Immature natural killer cell (primary cell): ENCODE data around the gene CCDC39. TPM values are rescaled to one million over a fixed set of nuclear protein-coding genes. Genes with fewer than 3 reads are reported as not detected.

Experiments used
- DNase-seq, 3 donors: peaks; one replicate each; pipeline ENCODE4 v3.0.0; 2022; ENCODE audit warnings: mixed read lengths in 1 of 3
- H3K27ac Mint-ChIP-seq, 6 donors: one replicate each; pipeline ENCODE4 v1.8.0; 2020; ENCODE audit warnings: mixed read lengths in 6 of 6, mild to moderate bottlenecking in 5 of 6, inconsistent platforms in 4 of 6, moderate library complexity in 3 of 6
- H3K27me3 Mint-ChIP-seq, 3 donors: one replicate each; pipeline ENCODE4 v1.8.0; 2020 to 2021; ENCODE audit warnings: low read depth in 3 of 3, mild to moderate bottlenecking in 3 of 3, mixed read lengths in 3 of 3, moderate library complexity in 3 of 3, inconsistent platforms in 1 of 3
- H3K36me3 Mint-ChIP-seq, 3 donors: one replicate each; pipeline ENCODE4 v1.8.0; 2020; ENCODE audit warnings: mixed read lengths in 3 of 3, inconsistent platforms in 2 of 3, mild to moderate bottlenecking in 2 of 3
- H3K4me1 Mint-ChIP-seq, 2 donors: one replicate each; pipeline ENCODE4 v1.8.0; 2020; ENCODE audit warnings: inconsistent platforms in 2 of 2, mild to moderate bottlenecking in 2 of 2, mixed read lengths in 2 of 2, moderate library complexity in 1 of 2
- H3K4me3 Mint-ChIP-seq, 5 donors: one replicate each; pipeline ENCODE4 v1.8.0; 2020; ENCODE audit warnings: mild to moderate bottlenecking in 5 of 5, mixed read lengths in 5 of 5, inconsistent platforms in 3 of 5, moderate library complexity in 3 of 5
- H3K9me3 Mint-ChIP-seq, 6 donors: one replicate each; pipeline ENCODE4 v1.8.0; 2020; ENCODE audit warnings: mild to moderate bottlenecking in 6 of 6, mixed read lengths in 6 of 6, inconsistent platforms in 4 of 6, moderate library complexity in 3 of 6
- polyA plus RNA-seq, 3 donors: library from polyadenylated mRNA; unstranded; fragments of 300-500 nt; fragmentation: Illumina TruSeq; gene quantifications; one replicate each; pipeline ENCODE4 v1.2.3, GENCODE V29; 2021

The CCDC39 gene
- polyA plus RNA-seq: not detected

DNA sequence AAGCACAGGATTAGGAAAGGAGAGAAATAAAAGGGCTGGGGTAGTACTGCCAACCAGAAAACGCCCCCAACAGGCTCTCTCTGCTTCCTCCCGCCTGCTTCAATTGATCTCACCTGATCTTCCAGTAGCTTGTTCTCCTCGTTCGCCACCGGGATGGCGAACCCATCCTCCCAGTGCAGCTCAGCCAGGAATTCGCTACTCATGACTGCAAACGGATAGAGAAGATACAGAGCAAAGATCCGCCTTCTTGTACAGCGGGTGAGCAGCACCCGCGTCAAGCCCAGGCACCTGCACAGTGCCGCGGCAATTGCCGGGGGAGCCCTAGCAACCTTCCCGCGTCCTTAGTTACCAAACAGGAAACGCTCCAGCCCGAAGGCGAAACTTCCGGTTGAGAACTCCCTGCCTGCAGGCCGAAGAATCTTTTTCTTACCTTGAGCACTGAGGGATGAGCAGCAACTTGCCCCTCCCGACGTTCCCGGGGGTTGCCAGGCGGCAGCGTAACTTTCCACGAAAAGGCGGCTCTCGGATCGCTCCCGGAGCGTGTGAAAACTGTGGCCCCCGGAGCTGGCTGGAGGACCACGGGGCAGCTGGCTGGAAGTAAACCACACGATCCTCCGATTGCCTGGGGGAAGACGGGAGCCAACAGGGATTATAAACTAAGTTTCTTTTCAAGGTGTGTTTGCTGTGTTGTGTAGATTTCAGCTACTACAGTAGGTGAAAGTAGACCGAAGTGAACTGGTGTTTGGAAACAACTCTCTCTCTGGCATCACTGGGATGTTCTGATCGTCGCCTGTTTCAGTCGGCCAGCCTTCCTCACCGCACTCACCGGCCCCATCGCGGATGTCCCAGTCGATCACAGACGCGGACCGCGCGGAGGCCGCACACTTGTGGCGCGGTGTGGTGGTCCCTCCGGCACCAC, at the start of gene CCDC39:
Gene CCDC39, minus strand, starts transcription at position 312 of the 919 bp plus-strand sequence. Its CDS starts 109 bp downstream, at position 203.
- peaks cover 0 to 6% (median 0%) of the 10 kb centered on the region in 3 donors for H3K36me3 Mint-ChIP-seq

DNA sequence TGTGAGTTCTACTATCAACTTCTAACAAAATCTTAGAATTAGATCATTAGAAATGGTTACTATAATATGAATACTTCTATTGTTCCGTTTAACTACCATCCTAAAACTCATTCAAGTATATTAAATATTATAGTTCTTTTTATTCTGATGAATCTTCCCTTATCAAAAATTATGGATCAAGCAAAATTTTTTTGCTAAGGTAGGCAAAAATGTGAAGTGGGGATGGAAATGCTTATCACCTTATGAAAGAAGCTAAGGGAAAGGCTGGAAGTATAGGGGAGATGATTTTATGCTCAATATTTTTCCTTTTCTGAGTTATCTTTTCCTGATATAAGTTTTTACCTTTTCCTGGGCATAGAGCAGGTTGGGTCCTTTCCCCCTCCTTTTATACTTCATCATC, 40.7 kb upstream of the CCDC39 start:
- H3K36me3 Mint-ChIP-seq: no peaks in the 10 kb centered on the region
- peaks cover 0 to 6% (median 3%) of the 10 kb centered on the region in 6 donors for H3K9me3 Mint-ChIP-seq
- DNase-seq: no peak
- no peaks in the 10 kb centered on the region for H3K4me1 Mint-ChIP-seq
- H3K27me3 Mint-ChIP-seq: peaks cover 0 to 3% (median 0%) of the 10 kb centered on the region in 3 donors
- H3K4me3 Mint-ChIP-seq: no peak overlapping the region
- H3K27ac Mint-ChIP-seq: no peak overlapping the region

More for the DNA sequence above, at the start of gene CCDC39:
- Mint-ChIP-seq H3K4me1 (peaks cover 17 to 19% of the 10 kb centered on the region in 2 donors), H3K9me3 (peaks cover 2 to 25% (median 5%) of the 10 kb centered on the region in 6 donors), H3K4me3 (peak within 1 kb of the TSS; percentile 73 to 90 (median 83)), H3K27me3 (peaks cover 23 to 33% (median 28%) of the 10 kb centered on the region in 3 donors), H3K27ac (peak within 1 kb of the TSS in 1 of 6 donors; percentile 56)
- peak in 2 of 3 donors; percentile 7 for DNase-seq

DNA sequence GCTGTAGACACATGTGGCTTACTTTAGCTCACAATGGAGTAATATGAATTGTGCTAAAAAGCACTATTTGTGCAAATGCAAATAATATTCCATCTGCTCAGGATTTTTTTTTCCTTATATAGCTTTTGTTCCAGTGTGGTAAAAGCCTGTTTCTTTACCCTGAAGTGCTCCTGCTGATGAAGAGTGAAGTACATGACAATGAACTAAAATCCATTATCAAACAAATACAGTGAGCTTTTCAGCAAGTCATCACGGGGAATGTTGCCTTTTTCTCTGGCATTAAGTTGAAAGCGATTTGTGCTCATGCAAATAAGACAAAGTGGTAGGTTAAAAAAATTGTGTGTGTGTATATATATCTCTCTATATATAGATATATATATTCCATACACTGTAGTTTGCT, 28.6 kb upstream of the CCDC39 start:
- Mint-ChIP-seq H3K4me1 (no peaks in the 10 kb centered on the region), H3K27me3 (peaks cover 0 to 3% (median 3%) of the 10 kb centered on the region in 3 donors), H3K9me3 (peaks cover 0 to 7% (median 0%) of the 10 kb centered on the region in 6 donors), H3K27ac (no peak overlapping the region), H3K36me3 (no peaks in the 10 kb centered on the region), H3K4me3 (no peak overlapping the region)
- no peak for DNase-seq

DNA sequence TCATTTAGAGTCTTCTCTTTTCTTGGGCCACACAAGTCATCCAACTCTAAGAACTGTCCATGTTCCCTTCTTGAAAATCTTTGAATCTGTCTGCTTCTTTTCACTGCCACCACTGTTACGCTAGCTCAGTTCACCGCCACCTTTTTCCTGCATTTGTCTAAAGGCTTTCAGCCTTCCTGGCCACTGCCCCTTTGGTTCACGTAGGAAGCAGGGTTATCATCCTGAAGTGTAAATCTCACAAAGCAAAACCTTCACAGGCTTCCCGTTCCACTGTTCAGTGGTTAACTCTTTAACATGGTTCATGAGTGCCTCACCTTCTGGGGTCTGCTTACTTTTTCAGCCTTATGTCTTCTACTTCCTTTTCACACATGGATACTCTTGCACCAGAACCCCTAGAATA, 26.3 kb upstream of the CCDC39 start:
- Mint-ChIP-seq H3K9me3 (peaks cover under 1 to 18% (median 4%) of the 10 kb centered on the region in 6 donors), H3K27ac (no peak overlapping the region), H3K4me3 (no peak overlapping the region), H3K36me3 (no peaks in the 10 kb centered on the region), H3K4me1 (no peaks in the 10 kb centered on the region), H3K27me3 (peaks cover 0 to 3% (median 3%) of the 10 kb centered on the region in 3 donors)
- no peak for DNase-seq

DNA sequence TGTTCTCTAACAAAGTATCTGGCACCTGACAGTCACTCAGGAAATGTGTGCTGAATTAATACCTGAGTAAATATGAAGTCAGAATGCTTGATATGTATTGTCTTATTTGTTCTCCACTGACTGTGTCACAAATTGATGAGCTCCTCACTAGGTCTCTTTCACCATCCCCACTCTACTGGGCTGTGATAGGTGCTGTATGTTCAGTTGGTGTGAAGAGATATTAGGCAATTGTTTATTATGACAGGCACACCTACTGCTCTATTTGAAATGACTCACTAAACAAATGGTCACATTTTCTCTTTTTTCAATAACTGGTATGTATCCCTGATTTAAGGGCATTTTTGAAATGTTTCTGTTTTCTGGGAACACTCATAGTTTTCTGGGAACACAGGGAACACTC, 25.2 kb upstream of the CCDC39 start:
- Mint-ChIP-seq H3K36me3 (no peaks in the 10 kb centered on the region), H3K27ac (no peak overlapping the region), H3K4me3 (no peak overlapping the region), H3K27me3 (peaks cover 0 to 3% (median 3%) of the 10 kb centered on the region in 3 donors), H3K9me3 (peaks cover 1 to 18% (median 4%) of the 10 kb centered on the region in 6 donors), H3K4me1 (no peaks in the 10 kb centered on the region)
- DNase-seq: no peak

DNA sequence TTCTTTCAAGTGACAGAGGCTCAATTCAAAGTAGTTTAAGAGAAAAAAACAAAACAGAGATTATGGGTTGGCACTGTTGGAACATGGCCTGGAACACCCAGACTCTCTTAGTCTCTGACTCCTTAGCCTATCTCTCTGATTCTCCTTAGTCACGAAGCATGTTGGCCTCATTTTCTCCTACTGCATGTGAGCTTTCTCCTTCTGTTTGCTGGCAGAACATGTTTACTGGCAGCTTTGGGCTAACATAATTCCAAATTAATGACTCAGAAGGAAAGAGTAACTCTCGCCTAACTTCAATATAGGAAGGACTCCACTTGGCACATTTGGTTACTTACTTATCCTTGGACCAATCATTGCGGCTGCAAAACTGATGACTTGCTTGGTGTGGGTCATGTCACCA, 21.7 kb upstream of the CCDC39 start:
- H3K9me3 Mint-ChIP-seq: peaks cover 1 to 16% (median 4%) of the 10 kb centered on the region in 6 donors
- no peaks in the 10 kb centered on the region for H3K36me3 Mint-ChIP-seq
- H3K27ac Mint-ChIP-seq: no peak overlapping the region
- no peak overlapping the region for H3K4me3 Mint-ChIP-seq
- no peaks in the 10 kb centered on the region for H3K4me1 Mint-ChIP-seq
- peaks cover 0 to 4% (median 3%) of the 10 kb centered on the region in 3 donors for H3K27me3 Mint-ChIP-seq
- no peak for DNase-seq

DNA sequence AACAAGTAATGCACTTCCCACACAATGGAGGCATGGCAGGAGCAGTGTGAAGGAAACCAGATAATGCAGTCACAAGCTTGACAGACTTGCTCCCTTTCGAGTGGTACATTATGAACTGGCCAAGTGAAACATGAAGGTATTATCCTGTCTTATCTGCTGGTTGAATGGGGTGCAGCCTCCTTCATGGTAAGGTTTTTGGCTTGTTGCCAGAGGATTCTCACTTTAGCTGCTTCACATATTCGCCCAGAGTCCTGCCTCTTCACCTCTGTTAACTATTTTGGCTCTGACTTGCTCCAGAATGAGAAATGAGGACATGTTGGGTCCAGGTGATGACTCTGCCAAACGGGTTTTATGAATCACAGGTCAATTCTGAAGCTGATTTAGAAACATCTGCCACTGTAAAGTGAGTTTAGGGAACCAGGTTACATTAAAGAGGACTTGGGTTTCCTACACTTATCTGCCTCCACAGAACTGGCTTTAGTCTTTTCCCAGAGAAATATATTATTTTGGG, 19.5 kb upstream of the CCDC39 start:
- H3K36me3 Mint-ChIP-seq: no peaks in the 10 kb centered on the region
- no peak for DNase-seq
- peaks cover 0 to 4% (median 0%) of the 10 kb centered on the region in 3 donors for H3K27me3 Mint-ChIP-seq
- H3K27ac Mint-ChIP-seq: no peak overlapping the region
- H3K4me3 Mint-ChIP-seq: no peak overlapping the region
- H3K4me1 Mint-ChIP-seq: no peaks in the 10 kb centered on the region
- H3K9me3 Mint-ChIP-seq: peaks cover 1 to 11% (median 4%) of the 10 kb centered on the region in 6 donors

DNA sequence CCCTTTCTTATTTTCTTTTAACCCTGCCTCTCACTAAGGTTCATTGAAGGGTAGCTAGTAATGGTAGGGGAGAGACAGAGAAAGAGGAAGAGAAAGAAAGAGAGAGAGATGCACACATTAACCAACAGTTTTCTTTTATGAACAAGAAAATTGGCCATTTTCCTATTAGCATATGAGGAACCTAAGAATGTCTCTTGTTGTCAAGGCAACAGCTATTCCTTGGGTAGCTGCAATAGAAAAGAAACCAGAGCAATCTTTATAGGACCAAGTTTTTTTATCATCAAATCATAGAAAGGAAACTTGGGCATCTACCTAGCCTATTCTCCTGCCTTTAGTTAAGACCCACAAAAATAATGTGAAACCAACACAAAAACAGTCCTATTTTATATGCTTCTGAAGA, 15.0 kb upstream of the CCDC39 start:
- Mint-ChIP-seq H3K4me3 (no peak overlapping the region), H3K4me1 (no peaks in the 10 kb centered on the region), H3K9me3 (no peaks in the 10 kb centered on the region), H3K27ac (no peak overlapping the region), H3K36me3 (no peaks in the 10 kb centered on the region), H3K27me3 (peaks cover 0 to 7% (median 2%) of the 10 kb centered on the region in 3 donors)
- DNase-seq: no peak

DNA sequence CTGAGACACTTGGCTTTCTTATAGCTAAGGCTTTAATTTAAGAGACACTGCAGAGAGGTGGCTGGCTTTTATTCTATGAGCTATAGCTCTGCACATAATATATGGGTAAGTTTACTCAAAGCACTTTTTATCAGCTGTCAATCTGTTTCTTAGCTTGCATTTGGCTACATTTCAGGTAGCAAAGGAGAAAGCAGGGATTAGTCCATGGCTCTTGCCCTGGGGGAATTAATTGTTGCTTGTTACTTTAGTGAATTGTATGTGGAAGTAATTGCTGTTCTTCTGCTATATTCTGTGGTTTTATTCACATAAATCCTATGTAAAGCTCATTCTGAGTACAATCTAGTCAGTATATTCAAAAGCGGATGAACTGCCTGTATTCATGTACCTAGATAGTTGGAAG, 14.4 kb upstream of the CCDC39 start:
- H3K27me3 Mint-ChIP-seq: peaks cover 0 to 8% (median 2%) of the 10 kb centered on the region in 3 donors
- H3K4me3 Mint-ChIP-seq: no peak overlapping the region
- H3K36me3 Mint-ChIP-seq: no peaks in the 10 kb centered on the region

DNA sequence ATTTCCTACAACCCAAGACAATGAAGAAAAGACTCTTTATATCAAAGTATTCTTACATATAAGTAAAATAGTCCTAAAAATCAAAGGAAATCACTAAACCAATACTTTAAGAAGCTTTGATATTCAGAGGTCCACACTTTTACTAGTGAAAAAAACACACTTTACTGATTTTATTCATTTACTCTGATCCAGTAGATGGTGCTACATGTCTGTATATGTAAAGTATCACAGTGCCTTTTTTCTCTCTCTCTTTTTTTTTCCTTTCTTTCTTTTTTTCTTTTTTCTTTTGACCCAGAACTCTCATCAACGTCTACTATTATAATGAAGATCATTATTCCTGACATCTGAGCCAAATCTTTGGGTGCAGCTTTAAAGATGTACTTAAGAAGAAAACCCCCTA, 10.8 kb upstream of the CCDC39 start:
- Mint-ChIP-seq H3K36me3 (no peaks in the 10 kb centered on the region), H3K9me3 (peaks cover 0 to 2% (median 0%) of the 10 kb centered on the region in 6 donors), H3K4me1 (no peaks in the 10 kb centered on the region), H3K27me3 (peaks cover 3 to 11% (median 6%) of the 10 kb centered on the region in 3 donors), H3K4me3 (no peak overlapping the region), H3K27ac (no peak overlapping the region)
- no peak for DNase-seq

More for the DNA sequence above, 14.4 kb upstream of the CCDC39 start:
- Mint-ChIP-seq H3K27ac (no peak overlapping the region), H3K4me1 (no peaks in the 10 kb centered on the region), H3K9me3 (no peaks in the 10 kb centered on the region)
- no peak for DNase-seq

DNA sequence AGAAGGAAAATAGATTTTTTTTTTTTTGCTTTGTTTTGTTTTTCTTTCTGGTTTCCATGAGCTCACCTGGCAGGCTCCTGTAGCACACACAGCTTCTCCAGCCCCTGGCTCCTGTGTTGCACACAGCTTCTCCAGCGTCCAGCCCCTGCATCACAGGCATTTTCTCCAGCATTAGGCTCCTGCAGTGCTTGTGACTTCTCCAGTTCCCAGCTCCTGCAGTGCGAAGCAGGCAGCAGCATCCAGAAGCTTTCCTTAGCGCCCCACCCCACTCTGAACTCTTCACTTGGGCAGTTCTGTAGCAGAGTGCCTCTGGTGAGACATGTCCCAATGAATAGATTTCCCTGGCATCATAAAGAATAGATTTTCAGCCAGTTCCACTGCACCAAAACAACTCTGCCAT, 5.5 kb upstream of the CCDC39 start:
- Mint-ChIP-seq H3K4me3 (no peak overlapping the region), H3K9me3 (peaks cover 0 to 10% (median under 1%) of the 10 kb centered on the region in 6 donors), H3K27ac (no peak overlapping the region), H3K4me1 (peaks cover 4% of the 10 kb centered on the region in 2 donors), H3K27me3 (peaks cover 11 to 22% (median 14%) of the 10 kb centered on the region in 3 donors), H3K36me3 (no peaks in the 10 kb centered on the region)
- DNase-seq: no peak

DNA sequence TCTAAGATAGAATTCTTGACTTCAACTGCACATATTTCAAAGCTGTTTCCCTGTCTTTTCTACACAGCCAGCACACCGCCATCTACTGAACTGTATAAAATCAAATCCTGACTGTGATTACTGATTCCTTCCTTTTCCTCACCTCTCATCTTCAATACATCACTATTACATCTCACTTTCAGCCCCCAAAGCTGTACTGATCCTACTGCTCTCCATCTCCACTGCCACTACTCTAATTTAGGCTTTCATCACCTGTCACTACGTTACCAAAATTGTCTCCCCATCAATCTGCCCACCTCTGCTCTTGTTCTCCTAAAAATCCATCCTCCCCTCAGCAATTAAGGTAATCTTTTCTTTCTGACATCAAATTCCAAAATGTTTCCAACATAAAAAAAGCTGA, 4.5 kb upstream of the CCDC39 start:
- H3K27ac Mint-ChIP-seq: no peak overlapping the region
- peaks cover 0 to 15% (median 2%) of the 10 kb centered on the region in 6 donors for H3K9me3 Mint-ChIP-seq
- peaks cover 14% of the 10 kb centered on the region in 2 donors for H3K4me1 Mint-ChIP-seq
- H3K4me3 Mint-ChIP-seq: no peak overlapping the region
- H3K27me3 Mint-ChIP-seq: peaks cover 16 to 32% (median 20%) of the 10 kb centered on the region in 3 donors
- H3K36me3 Mint-ChIP-seq: peaks cover 0 to 2% (median 0%) of the 10 kb centered on the region in 3 donors
- no peak for DNase-seq

DNA sequence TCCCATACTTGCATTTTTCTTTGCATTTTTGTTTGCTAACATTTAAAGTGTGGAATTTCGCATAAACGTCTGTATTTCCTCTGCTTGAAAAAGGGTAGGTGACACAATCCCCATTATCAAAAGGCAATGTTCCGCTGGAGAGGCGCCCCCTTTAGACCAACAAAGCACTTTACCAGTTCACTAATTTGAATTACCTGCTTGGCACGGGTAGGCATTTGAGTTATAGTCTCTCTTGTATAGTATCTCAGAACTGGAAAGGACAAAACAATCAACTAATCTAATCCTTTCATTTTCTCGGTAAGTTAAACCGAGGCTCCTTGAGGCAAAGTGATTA, 775 bp upstream of the CCDC39 start:
- Mint-ChIP-seq H3K36me3 (peaks cover 0 to 6% (median 0%) of the 10 kb centered on the region in 3 donors), H3K4me1 (peaks cover 17 to 19% of the 10 kb centered on the region in 2 donors), H3K27me3 (peaks cover 23 to 33% (median 28%) of the 10 kb centered on the region in 3 donors), H3K27ac (no peak overlapping the region), H3K4me3 (peak overlapping the region; percentile 73 to 90 (median 83)), H3K9me3 (peaks cover 2 to 25% (median 4%) of the 10 kb centered on the region in 6 donors)
- no peak for DNase-seq

DNA sequence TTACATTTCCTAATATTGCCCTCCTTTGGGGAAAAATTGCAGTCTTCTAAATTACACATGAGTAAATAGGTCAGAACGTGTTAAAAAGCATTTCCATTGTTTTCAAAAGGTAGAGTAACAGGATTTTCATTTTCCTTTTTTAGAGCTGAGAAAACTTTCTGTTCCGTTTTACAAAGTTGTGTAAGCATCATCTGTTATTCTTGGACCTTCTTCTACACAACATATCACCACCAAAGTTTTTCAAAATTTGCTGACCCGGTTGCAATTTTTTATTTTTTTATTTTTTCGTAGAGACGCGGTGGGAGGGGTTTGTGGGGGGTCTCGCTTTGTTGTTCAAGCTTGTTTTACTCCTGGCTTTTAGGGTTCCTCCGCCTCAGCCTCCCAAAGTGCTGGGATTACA, 1.1 kb downstream of the CCDC39 start:
- H3K27me3 Mint-ChIP-seq: peaks cover 23 to 31% (median 28%) of the 10 kb centered on the region in 3 donors
- no peak for DNase-seq
- H3K4me1 Mint-ChIP-seq: peaks cover 17 to 19% of the 10 kb centered on the region in 2 donors
- H3K36me3 Mint-ChIP-seq: peaks cover 0 to 6% (median 0%) of the 10 kb centered on the region in 3 donors
- peaks cover 2 to 25% (median 5%) of the 10 kb centered on the region in 6 donors for H3K9me3 Mint-ChIP-seq
- H3K4me3 Mint-ChIP-seq: peak overlapping the region in 3 of 5 donors; percentile 8 to 44 (median 30)
- no peak overlapping the region for H3K27ac Mint-ChIP-seq
